Hematopoietic multipotent progenitor cell treated with erythropoietin and hydrocortisone succinate and interleukin-3 and kit ligand, for 6 days (in vitro differentiated cells): ENCODE results near the gene SPPL2A.

Experiments used
- DNase-seq: peaks from one replicate; pipeline ENCODE4 v3.0.0-alpha.2; 2015

SPPL2A gene

GRCh38 chr15:50685191-50685975 lies 80.1 kb downstream of the SPPL2A start:
- DNase-seq = no peak

DNA sequence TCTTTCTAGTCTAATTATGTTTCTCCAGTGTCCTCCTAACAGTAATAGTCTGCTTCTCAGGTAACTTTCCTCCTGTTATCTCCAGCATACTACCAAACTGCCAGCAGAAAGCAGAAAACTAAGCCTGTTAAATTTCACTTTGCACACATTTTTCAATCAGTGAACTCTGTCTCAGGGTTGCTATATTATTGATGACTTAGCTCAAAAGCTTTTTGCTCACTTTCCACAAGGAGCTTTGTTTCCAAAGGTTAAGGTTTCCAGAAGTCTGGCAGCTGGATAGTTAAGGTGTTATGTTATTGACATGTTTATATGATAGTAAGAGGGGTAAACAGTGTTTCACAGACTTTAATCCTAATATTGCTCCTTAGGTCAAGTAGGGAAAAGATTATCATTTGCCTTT lies 84.0 kb downstream of the SPPL2A start:
- no peak for DNase-seq

DNA sequence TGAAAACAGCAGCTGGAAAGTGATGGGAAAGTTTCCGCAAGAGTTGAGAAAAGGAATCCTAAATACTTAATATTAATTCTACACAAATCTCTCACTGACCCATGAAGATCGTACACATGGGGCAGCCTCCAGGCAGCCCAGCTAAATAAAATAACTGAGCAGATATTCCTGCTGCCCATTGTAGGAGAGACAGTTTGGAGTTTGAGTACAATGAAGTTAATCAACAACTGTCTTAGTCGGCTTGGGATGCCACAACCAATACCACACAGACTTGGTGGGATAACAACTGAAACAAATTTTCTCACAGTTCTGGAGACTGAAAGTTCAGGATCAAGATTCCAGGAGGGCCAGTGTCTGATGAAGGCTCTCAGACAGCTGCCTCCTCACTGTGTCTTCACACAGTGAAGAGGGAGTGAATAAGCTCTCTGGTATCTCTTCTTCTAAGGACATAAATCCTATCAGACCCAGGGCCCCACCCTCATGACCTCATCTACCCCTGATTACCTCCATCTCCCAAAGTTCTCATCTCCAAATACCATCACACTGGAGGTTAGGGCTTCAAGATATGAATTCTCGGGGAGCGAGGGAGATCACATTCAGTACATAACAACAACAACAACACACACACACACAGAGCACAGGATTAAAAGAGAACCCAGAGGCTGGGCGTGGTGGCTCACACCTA lies 88.6 kb downstream of the SPPL2A start:
- DNase-seq = peak; percentile 26

DNA sequence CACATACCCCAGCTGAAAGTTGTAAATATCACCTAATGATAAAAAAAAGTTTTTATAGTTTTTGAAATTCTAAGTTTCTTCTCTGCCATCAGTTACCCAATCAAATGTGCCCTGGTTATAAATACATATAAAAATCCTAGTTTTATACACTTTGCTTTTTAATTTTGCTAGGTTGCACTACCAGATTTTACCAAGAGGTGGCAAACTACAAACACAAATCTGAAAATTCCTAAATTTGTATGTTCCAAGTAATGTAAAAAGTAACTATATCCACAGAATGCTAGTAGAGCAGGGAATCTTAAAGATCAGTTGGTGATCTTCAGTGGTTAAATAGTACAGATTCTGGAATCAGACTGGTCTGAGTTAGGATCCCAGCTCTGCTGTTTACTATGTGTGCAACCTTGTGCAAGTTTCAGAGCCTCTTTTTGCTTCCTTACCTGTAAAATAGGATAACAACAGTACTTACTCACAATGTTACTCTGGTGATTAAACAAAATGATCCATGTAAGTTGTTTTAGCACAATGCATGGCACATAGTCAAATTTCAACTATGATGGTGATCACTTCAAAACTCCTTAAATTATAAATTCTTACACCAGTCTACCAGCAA lies 89.9 kb downstream of the SPPL2A start:
- DNase-seq = peak; percentile 42

DNA sequence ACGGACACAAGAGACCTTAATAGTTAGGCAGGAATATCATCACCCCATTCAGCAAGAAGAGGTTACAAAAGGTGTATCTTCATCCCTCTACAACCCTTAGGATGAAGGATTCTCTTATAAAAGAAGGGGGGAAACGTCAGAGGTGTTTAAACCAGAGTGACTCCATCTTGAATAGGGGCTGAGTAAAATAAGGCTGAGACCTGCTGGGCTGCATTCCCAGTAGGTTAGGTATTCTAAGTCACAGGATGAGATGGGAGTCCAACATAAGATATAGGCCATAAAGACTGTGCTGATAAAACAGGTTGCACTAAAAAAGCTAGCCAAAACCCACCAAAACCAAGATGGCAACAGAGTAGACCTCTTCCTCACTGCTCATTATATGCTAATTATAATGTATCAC lies 95.4 kb downstream of the SPPL2A start:
- DNase-seq = no peak

GRCh38 chr15:50669611-50670010 lies 95.9 kb downstream of the SPPL2A start:
- no peak for DNase-seq

GRCh38 chr15:50665938-50666337 lies 99.6 kb downstream of the SPPL2A start:
- no peak for DNase-seq

DNA sequence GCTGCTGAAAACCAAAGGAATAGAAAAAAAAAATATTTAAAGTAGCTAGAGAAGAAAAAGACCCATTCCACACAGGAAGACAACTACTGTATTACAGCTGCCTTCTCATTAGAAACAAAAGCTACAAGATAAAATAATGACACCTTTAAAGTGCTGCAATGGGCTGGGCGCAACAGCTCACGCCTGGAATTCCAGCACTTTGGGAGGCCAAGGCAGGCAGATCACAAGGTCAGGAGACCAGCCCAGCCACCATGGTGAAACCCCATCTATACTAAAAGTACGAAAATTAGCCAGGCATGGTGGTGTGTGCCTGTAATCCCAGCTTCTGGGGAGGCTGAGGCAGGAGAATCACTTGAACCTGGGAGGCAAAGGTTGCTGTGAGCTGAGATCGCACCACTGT lies 110.0 kb downstream of the SPPL2A start:
- no peak for DNase-seq

DNA sequence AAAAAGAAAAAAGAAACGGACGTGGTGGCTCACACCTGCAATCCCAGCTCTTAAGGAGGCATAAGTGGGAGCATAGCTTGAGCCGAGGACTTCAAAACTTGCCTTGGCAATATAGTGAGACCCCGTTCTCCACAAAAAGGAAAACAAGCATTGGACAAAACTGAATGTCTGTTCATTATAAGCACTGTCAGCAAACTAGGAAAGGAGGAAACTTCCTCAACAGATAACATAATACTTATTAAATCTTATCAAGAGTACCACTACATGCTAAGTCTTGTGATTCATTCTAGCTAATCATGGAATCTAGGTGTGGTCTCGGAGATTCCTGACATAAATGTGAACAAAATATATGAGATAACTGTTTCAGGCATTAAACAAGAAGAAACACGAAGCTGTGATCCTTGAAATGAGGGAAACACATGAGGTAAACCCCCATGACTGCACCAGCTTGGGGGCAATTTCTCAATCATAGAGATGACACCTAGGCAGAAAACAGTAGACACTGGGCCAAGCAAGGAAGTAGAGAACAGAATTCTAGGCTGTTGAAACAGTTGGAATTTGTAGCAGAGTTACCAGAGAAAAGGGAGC lies 112.3 kb downstream of the SPPL2A start:
- no peak for DNase-seq

- no peak for DNase-seq
Observed at GRCh38 chr15:50652671-50653070, 112.8 kb downstream of the SPPL2A start.
